GM18499 (cell line): Measurements from ENCODE around the gene SYNGR4.

Experiments
- ATAC-seq: cut with Tn5 transposase; IDR thresholded peaks from one replicate; pipeline ENCODE4 v1.9.1; 2021; ENCODE audit warnings: moderate number of reproducible peaks; ENCODE audit not compliant: insufficient read depth, unreplicated experiment

SYNGR4 gene

GRCh38 chr19:48340995-48341394 is 23.2 kb upstream of the SYNGR4 start:
- ATAC-seq = no peak

GRCh38 chr19:48341515-48342413 is 22.4 kb upstream of the SYNGR4 start:
- no peak for ATAC-seq

GRCh38 chr19:48342414-48342738 is 21.8 kb upstream of the SYNGR4 start:
- no peak for ATAC-seq

- ATAC-seq = no peak
Measured at GRCh38 chr19:48342841-48343540, 21.2 kb upstream of the SYNGR4 start.

- ATAC-seq = no peak
Measured at GRCh38 chr19:48344892-48345291, 19.3 kb upstream of the SYNGR4 start.

GRCh38 chr19:48346191-48346590 is 18.0 kb upstream of the SYNGR4 start:
- ATAC-seq = no peak

GRCh38 chr19:48348045-48348444 is 16.1 kb upstream of the SYNGR4 start:
- no peak for ATAC-seq

- no peak for ATAC-seq
Measured at GRCh38 chr19:48348737-48349136, 15.4 kb upstream of the SYNGR4 start.

GRCh38 chr19:48350856-48351255 is 13.3 kb upstream of the SYNGR4 start:
- no peak for ATAC-seq

- no peak for ATAC-seq
Measured at GRCh38 chr19:48351341-48351752, 12.8 kb upstream of the SYNGR4 start.

- ATAC-seq = no peak
Measured at GRCh38 chr19:48353677-48354076, 10.5 kb upstream of the SYNGR4 start.

GRCh38 chr19:48354332-48354992 is 9.7 kb upstream of the SYNGR4 start:
- no peak for ATAC-seq

GRCh38 chr19:48355365-48355954 is 8.7 kb upstream of the SYNGR4 start:
- ATAC-seq = no peak

- no peak for ATAC-seq
Measured at GRCh38 chr19:48359123-48359522, 5.0 kb upstream of the SYNGR4 start.

GRCh38 chr19:48361912-48362311 is 2.3 kb upstream of the SYNGR4 start:
- ATAC-seq = no peak

- ATAC-seq = no peak
Measured at GRCh38 chr19:48362716-48363499, 1.3 kb upstream of the SYNGR4 start.

GRCh38 chr19:48363500-48363809 is 712 bp upstream of the SYNGR4 start:
- no peak for ATAC-seq

GRCh38 chr19:48364598-48365348 is 606 bp downstream of the SYNGR4 start:
- ATAC-seq = no peak

- no peak for ATAC-seq
Measured at GRCh38 chr19:48365602-48366001, 1.4 kb downstream of the SYNGR4 start.

GRCh38 chr19:48367855-48368254 is 3.7 kb downstream of the SYNGR4 start:
- ATAC-seq = no peak
